GM18520 (cell line): ENCODE data around the gene GAS2L1.
"Not testable (repeated sequence)": the region's sequence is repeated elsewhere in the genome, so short reads cannot be mapped to it uniquely, and the experiment has no call there.

Source experiments
- ATAC-seq: cut with Tn5 transposase; IDR thresholded peaks from one replicate; pipeline ENCODE4 v1.9.1; 2021; ENCODE audit not compliant: unreplicated experiment

GAS2L1 gene

DNA sequence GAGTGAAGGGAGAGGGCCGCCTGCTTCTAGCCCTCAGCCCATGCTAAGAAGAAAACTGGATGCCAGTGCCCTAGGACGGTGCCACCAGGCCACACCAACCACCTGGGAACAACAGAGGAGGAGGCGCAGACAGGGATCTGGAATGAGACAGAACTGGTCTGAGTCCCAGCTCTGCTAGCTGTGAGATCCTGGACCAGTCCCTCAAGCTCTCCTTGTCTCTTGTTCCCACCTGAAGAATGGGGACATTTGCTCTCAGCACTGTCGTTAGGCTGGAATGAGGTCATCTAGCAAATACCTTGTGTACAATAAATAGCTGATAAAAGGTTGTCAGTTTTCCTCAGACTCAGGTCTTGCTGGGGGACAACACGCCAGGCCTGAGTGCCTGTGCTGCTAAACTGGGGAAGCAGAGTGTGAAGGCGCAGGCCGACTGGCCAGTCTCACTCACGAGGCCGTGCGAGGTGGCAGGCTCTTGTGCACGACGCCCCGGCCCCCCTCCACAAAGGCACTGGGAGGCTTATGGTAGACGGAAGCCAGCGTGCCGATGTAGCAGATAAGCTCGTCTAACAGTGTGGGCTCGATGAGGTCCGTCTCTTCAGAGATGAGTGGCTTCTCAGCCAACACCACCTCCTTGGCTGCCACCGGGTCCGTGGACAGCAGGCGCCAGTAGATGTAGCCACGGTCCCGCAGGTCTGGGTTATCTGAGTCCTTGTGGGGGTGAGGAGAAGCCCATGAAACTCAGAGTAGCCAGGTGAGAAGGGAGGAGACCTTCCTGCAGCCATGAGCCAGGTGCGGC lies 34.8 kb downstream of the GAS2L1 start:
- no peak for ATAC-seq

DNA sequence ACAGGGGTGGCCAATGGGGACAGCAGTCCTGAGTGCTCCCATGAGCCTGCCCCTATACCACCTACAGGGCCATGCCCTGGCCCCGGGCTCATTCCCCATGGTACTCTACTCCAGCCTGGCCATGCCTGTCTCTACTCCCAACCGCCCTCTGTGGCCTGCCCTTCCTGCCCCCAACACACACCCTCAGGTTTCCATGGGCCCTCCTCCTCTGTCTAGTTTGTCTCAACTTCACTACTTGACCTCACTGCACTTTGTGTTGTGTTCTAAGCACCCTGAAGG lies 35.3 kb downstream of the GAS2L1 start:
- ATAC-seq, result no peak

DNA sequence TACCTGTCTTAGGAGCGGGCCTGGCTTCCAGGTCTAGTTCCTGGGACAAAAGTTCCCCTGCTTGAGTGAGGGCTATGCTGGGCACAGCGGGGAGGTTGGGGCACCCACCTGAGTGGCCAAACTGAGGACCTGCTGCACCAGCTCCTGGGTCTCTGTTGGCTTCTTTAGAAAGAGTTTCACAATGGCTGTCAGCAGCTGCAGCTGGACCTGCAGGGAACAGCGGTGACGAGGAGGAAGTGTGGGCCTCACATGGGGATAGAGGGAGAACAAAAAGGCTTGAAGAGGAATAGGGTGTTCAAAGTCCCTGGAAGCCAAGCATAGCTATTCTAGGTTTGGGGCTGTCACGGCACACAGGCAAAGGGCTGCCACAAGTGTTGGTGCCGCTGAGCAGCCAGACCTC lies 35.7 kb downstream of the GAS2L1 start:
- no peak for ATAC-seq

DNA sequence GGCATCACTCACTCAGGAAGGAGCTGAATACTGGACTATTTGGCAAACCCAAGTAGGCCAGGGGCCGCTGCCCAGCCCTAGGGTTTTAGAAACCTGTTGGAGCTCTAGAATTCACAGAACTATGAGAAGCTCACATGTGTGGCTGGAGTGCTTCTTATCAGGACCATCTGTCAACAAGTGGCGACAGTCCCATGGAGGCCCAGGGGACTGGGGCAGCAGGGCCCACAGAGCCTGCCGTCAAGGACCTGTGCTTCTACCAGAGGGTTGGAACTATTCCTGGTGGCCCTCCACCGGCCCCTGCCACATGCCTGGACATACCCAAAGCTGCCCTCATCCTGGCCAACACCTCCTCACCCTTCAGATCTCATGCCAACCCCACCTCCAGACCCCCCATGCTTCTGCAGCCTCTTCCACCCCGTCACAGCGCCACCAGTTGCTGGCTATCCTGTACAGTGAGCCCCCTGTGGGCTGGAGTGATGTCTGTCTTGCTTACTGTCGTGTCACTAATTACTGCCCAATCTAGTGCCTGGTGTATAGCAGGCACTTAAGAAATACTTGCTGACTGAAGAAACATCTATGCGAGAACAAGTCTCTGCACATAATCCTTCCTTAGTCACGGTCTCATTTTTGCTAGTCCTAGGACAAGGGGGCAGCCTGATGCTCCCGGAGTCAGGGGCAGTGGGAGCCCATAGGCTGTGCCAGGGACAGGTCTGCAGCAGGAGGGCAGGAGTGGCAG lies 36.3 kb downstream of the GAS2L1 start:
- no peak for ATAC-seq

DNA sequence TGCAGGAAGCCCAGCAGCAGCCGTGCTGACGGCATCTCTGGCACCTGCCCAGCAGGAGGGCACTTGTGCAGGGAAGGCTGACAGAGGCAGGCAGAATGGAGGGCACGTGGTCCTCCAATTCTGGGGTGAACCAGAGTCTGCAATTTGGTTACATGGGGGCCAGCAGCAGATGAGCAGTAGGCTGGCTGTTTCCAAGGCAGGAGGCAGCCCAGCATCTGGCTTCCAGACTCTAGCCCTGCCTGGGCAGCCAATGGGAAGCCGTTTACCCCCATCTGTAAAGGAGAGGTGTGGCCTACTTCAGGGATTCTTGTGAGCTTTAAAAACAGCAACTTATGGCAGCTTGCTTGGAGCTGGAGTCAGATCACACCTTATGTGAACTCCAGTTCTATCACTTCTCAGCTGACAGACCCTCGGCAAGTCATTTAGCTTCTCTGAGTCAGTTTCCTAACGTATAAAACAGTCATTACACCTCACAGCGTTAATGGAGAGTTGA lies 36.9 kb downstream of the GAS2L1 start:
- no peak for ATAC-seq

DNA sequence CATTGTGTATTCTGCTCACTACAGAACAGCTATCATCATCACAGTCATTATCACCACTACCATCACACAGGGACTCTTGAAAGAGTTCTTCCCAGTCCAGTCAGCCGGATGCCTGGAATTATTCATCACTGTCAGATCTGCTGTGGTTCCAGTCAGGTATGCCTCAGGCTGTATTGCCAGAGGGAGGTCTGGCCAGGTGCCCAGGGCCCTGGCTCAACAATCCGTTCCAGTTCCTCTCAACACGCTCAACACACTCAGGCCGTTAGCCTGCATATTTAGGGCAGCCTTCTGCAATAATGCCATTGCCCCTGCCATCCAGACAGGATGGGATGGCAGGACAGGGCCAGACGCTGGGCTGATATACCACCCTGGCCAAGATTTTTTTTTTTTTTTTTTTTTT lies 37.7 kb downstream of the GAS2L1 start:
- ATAC-seq, result no peak

DNA sequence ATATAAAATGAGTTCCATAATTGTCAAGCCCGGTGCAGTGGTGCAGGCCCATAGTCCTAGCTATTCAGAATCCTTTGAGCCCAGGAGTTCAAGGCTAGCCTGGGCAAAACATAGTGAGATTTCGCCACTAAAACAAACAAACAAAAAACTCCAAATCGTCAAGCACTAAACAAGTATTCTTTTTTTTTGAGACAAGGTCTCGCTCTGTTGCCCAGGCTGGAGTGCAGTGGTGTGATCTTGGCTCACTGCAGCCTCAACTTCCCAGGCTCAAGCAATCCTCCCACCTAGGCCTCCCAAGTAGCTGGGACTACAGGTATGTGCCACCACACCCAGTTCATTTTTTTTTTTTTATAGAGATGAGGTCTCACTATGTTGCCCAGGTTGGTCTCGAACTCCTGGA lies 38.4 kb downstream of the GAS2L1 start:
- not testable (repeated sequence) for ATAC-seq

DNA sequence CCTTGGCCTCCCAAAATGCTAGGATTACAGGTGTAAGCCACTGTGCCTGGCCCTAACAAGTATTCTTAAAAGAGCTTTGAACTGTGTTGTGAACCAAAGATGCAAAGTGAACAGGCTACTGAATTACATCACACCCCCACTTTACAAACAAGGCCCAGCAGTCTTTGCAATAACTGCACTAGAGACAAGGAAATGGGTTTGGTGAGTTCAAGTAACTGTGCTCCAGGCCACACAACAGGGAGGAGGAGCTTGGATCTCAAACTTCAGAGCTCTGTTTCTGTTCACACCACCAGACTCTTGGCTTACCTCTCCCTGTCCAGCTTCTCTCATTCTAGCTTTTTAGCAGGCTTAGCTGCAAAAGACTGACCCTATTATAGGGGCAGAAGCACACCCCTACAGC lies 39.5 kb downstream of the GAS2L1 start:
- ATAC-seq, result no peak

DNA sequence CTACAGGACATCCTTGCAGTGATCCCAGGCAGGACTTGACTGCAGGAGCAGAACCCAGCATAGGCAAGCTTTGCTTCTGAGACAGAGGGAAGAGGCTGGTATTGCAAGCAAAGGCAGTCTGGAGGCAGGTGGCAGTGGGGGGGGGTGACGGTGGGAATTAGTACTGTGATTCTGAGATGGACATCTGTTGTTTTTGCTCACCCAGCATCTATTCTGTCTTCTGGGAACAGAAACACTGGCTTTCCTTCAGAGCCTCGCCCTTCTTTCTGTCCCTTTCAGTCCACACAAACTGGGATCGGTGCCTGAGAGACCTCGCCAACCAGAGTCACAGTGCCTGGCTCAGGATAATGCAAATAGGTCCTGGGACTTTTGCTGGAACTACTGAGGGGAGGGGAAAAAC lies 40.2 kb downstream of the GAS2L1 start:
- no peak for ATAC-seq

DNA sequence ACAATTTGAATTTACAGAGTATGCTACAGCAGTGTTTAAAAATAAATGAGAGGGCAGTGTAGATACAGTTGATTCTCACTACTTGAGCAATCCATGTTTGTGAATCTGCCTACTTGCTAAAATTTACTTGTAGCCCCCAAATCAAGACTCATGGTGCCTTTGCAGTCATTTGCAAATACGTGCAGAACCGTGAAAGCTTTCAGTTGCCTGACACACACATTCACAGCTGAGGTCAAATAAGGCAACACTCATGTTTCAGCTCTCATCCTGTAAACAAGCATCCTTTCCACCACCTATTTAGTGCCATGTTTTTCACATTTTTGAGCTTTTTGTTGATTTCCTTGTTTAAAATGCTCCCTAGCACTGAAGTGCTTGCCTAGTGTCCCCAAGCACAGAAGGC lies 41.6 kb downstream of the GAS2L1 start:
- no peak for ATAC-seq

DNA sequence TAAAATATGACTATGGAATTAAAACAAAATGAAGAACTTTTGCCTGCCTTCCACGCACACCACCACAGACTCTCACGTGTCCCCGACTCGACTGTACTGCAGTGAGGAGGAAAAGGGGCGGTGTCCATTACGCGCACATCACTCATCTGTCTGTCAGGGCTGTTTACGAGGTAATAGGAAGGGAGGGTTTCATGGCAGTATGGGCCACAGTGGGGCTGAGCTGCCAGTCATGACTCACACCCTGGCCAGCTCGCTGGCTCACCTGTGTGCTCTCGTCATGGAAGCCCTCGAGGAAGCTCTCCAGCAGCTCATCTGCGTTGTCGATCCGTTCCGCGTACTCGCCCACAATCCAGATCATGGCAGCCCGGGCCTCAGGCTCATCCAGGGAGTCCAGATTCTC lies 42.5 kb downstream of the GAS2L1 start:
- ATAC-seq, result no peak

DNA sequence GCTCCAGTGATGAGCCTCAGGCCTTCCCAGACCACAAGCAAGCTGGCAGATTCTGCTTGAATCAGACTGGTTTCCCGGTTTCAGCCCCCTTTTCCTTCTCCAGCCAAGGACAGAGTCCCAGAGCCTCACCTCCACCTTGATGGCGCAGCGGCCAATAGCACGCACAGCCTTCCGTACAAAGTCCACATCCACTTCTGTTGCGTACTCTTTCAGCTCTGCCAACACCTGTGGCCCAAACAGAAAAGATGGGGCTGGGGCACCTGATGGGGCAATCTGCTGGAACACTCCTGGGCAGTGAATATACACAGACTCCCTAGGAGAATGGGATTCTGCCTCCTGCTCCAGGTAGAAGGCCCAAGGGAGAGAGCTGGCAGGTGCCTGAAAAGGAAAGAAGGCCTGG lies 44.6 kb downstream of the GAS2L1 start:
- no peak for ATAC-seq

DNA sequence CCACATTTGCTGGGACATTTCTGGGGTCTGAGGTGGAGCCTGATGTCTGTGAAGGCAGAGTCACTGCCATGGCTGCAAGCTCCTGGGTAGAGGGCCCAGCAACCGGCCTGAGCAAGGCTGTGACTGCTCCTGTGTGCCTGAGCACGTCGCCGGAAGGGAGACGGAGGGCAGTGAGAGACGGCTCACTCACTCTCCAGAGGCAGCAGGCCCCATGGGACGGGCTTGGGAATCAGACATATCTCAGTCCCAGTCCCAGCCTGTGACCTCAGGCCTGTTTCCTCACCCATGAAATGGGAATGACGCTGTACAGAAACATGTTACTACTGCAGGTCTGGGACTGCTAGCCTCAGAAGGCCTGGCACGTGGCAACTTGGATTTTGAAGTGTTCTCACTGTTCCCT lies 45.4 kb downstream of the GAS2L1 start:
- no peak for ATAC-seq

DNA sequence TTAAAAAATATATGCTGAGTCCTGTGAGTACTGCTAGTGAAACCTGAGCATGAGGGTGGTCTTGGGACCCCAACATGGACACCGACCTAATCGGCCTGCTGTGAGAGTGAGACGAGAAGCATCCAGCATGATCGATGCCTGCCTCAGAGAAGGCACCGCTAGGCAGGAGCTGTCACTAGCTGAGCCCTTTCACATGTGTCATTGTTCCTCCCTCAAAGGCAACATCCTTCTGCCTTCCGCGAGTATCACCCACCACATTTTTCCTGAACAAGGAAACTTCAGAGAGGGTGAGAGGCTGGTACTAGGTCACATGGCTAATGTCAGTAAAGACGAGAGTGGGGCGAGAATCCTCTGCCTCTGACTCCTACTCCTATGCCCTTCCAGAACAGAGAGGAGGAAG lies 46.3 kb downstream of the GAS2L1 start:
- ATAC-seq, result no peak

DNA sequence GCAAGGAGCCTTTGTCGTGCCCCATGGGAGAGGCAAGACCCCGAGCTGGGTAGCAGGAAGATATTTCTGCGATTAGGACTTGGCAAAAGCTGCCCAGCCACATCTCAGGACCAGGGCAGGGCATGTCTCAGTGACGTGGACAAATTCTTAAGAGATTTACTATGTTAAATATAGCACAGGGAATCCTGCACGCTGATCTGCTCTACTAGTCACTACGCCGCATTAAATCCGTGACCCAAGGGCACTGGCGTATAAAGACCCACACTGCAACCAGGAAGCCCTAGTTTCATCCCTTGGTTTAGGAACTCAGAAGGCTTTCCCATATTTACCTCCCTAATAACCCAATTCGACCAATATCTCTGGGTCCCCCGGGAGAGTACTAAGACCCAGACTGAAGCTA lies 46.8 kb downstream of the GAS2L1 start:
- ATAC-seq, result no peak

DNA sequence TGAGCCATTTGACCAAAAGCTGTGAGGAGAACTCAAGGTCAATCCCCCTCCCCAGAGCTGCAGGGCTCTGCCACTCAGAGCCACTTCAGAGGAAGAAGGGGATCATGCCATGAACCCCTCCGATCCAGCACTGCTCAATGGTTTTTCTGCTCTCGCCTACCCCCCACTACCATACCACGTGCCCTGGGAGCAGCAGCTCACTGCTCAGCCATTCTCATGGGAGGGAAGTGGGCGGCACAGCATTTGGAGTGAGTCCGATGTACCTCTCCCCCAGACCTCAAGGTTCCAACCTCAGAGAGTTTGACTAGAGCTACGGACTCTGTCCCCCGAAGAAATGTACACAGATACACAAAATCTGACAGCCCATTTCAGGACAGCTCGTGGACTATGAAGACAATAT lies 47.4 kb downstream of the GAS2L1 start:
- no peak for ATAC-seq

DNA sequence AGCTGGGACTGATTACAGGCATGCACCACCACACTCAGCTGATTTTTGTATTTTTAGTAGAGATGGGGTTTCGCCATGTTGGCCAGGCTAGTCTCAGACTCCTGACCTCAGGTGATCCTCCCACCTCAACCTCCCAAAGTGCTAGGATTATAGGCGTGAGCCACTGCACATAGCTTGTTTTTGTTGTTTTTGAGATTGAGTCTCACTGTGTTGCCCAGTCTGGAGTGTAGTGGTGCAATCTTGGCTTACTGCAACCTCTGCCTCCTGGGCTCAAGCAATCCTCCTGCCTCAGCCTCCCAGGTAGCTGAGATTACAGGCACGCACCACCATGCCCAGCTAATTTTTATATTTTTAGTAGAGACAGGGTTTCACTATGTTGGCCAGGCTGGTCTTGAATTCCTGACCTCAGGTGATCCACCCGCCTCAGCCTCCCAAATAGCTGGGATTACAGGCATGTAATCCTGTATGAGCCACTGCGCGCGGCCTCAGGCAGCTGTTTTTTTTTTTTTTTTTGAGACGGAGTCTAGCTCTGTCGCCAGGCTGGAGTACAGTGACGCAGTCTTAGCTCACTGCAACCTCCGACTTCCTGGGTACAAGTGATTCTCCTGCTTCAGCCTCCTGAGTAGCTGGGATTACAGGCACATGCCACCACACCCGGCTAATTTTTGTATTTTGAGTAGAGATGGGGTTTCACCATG lies 50.9 kb downstream of the GAS2L1 start:
- not testable (repeated sequence) for ATAC-seq

DNA sequence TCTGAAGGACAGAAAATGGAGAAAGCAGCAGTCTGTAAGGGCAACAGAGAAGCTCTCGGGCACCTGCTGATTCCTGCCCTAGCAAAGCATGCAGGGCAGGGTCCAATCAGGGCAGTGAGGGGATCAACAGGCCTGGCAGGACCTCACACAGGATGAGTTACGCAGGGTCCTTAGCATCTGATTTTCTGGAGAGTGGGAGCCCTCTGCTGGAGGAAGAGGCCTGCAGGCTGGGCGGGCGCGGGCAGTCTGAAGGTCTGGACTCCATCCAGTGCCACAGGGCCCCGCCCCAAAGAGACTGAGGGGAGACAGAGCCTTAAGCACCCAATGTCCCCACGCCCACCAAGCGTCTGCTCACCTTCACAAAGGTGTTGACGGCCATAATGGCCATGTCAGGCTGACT lies 53.0 kb downstream of the GAS2L1 start:
- ATAC-seq, result no peak
